GM19023 (cell line): ENCODE results near the gene MACC1.

ENCODE experiments used
- ATAC-seq: cut with Tn5 transposase; IDR thresholded peaks from one replicate; pipeline ENCODE4 v1.9.1; 2021; ENCODE audit warnings: mild to moderate bottlenecking, moderate library complexity; ENCODE audit not compliant: unreplicated experiment

MACC1 gene

GRCh38 chr7:20183086-20183485, 34.1 kb downstream of the MACC1 start:
- ATAC-seq, result no peak

DNA sequence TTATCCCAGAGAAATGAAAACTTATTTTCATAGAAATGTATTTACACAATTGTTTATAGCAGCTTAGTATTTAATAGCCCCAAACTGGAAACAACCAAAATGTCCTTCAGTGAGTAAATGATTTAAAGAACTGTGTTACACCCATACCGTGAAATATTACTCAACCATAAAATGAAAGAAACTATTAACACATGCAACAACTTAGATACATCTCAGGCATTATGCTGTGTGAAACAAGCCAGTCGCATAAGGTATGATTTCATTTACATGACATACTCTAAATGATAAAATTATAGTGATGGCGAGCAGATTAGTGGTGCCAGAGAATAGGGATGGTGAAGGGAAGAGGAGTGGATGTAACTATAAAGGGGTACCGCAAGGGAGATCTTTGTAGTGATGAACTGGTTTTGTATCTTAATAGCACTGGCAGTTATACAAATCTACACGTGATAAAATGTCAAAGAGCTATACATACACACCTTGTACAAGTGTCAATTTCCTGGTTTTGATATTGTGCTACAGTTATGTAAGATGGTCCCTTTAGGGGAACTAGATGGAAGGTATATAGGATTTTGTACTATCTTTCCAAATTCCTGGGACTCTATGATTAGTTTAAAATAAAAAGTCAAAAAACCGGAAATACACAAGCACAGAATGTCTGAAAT, 40.5 kb downstream of the MACC1 start:
- ATAC-seq, result no peak

- ATAC-seq, result no peak
Observed at GRCh38 chr7:20173828-20174227, 43.4 kb downstream of the MACC1 start.

DNA sequence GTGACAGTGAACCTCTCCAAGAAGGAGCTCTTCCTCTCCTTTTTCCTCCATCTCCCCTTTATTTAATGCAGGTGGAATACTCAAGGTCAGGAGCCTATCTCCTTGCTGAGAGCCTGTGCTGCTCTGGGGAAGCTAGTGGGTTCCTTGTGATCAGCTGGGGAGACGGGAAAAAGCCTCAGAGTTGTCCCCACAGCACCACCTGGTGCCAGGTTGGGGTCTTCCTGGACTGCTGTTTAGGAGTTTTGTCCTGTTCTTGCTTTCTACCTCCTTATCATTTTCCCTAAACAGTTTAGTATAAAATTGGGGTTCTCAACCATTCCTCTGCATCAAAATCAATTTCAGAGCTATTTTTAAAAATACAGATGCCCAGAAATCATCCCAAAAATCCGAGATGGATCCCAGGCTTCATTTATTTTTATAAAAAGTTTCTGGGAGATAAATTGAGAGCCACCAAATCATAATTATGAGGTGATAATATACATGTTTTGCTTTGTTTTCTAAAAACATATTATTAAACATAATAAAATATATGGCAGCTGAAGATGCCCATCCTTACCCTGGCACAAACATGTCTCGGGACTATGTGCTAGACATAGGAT, 44.3 kb downstream of the MACC1 start:
- ATAC-seq, result no peak

- no peak for ATAC-seq
Observed at GRCh38 chr7:20170633-20171032, 46.6 kb downstream of the MACC1 start.

GRCh38 chr7:20165146-20165510, 52.1 kb downstream of the MACC1 start:
- no peak for ATAC-seq

- no peak for ATAC-seq
Observed at GRCh38 chr7:20164425-20165145, 52.6 kb downstream of the MACC1 start.

DNA sequence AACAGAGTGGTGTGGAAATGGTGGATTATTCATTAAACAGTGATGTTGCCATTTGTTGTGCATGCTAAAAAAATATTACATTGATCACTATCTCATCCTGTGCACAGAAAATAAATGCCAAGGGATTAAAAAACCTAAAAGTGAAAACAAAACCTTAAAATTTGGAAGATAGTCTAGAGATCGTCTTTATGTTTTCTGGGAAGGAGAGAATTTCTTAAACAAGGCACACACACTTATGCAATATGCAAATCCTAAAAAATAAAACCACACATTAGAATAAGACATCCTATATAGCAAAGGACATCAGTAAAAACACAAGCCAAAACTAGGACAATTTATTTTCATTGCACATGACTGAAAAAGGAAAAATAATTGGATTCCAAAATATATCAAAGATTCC, 54.5 kb downstream of the MACC1 start:
- no peak for ATAC-seq

DNA sequence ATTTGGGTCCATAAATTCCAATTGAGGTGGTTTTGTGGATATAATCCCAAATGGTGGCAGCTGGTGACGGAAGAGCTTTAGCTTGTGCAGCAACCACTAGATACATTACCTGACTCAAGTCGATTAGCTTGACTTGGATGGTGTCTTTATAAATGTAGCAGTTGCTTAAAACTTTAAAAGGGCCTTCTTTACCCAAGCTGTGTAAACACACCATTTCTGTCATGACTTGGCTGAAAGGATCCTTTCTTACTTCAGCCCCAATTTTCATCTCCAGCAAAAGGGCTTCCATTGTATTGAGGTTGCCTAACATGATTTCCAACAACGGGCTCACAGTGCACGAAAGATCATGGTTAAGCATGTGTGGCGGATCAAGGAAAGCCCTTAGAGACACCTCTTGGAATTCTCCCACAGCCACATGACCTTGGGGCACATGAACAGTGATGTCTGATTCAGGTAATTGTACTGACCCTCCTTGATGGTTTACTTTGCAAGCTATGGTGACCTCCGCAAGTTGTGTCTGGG, 57.9 kb downstream of the MACC1 start:
- no peak for ATAC-seq

- no peak for ATAC-seq
Observed at GRCh38 chr7:20158684-20159083, 58.5 kb downstream of the MACC1 start.

GRCh38 chr7:20157456-20157855, 59.7 kb downstream of the MACC1 start:
- no peak for ATAC-seq

- no peak for ATAC-seq
Observed at GRCh38 chr7:20153999-20154398, 63.2 kb downstream of the MACC1 start.

GRCh38 chr7:20153567-20153966, 63.6 kb downstream of the MACC1 start:
- no peak for ATAC-seq

DNA sequence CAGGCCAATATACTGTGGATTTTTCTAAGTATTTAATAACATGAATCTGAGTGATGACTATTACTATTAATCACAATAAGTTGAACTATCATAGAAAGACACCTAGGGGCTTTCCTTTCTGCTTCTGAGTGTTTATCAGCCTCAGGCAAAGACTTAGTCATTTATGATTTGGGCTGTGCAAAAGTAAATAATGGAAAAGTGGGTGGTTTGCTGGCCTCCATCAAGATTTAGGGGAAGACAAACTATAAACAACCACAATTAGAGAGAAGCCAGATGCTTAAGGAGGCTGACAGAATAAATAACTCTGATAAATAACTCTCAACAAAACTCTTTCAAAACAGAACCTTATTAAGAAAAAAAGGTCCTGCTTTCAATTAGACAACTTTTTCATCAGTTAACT, 64.7 kb downstream of the MACC1 start:
- no peak for ATAC-seq

DNA sequence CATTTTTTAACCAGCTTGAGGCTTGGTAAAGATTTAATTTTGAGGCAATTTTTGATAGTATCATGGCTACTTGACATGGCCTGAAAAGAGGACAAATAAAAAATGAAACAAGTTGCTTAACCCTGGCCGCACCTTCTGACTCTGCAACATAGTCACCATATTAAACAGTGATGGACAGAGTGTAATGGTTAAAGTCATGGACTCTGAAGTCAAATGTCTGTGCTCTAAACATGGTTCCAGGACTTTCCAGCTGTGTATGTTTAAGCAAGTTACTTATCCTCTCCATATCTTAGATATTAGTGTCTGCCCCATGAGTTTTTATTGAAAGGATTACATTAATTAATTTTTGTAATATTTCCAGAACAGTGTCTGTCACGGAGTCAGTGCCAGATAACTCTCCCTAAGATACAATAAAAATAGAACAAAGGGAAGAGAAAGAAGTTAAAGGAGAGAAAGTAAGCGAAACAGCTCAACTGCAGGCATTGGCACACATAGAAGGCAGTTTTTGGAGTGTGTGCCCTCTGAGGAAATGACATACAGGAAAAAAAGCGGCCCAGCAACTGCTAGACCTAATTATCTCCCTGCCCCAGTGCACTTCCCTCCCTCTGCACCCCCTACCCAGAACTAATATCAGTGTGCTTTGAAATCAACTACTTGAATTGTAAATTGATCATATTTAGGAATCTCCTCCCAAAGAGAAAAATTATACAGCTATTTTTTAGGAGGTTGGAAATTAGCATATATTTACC, 65.3 kb downstream of the MACC1 start:
- no peak for ATAC-seq

GRCh38 chr7:20146451-20146850, 70.7 kb downstream of the MACC1 start:
- ATAC-seq, result no peak

DNA sequence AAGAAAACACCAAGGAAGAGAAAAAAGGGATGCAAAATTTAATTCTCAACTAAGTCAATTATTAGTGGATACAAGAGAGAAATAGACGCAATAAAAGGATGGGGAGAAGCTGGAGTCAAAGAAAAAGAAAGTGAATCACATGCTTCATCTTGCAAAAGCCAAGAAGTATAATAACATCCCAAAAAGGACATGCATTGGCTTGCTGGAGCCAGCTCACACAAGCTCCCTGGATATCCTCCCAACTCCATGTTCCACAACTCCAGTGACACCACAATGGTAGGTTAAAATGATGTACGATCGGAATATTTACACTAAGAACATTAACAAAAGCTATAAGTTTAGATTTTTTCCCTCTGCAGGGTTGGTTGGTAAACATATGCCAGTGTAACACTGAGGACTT, 72.4 kb downstream of the MACC1 start:
- ATAC-seq, result no peak

DNA sequence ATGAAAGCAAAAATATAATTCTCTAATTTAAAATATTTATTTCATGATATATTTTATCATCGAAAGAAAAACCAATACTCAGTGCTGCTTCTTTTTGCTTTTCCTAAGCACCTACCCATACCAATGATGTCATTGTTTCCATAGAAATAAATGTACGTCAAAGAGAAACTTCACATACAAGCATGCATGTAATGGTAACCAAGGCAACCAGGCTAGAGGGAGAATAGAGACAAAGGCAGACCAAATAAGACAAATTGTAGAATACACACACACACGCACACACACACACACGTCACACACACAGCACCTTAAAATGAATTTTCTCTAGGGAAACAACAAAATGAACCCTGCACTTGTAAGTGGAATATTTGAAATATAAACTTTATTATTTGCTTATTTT, 75.5 kb downstream of the MACC1 start:
- no peak for ATAC-seq

GRCh38 chr7:20141002-20141345, 76.2 kb downstream of the MACC1 start:
- ATAC-seq, result no peak

GRCh38 chr7:20140291-20141001, 76.7 kb downstream of the MACC1 start:
- ATAC-seq, result no peak

- ATAC-seq, result no peak
Observed at GRCh38 chr7:20136647-20137046, 80.5 kb downstream of the MACC1 start.
